T-helper 1 cell treated with Interleukin-12 subunit alpha and Interleukin-12 subunit beta and Interleukin-4 antibody, amounts not matched to agents 30 μg/mL and 1 μg/mL, for 36 hours (primary cell): ENCODE measurements around the gene PTPRA.

ENCODE experiments used
- H3K27ac Mint-ChIP-seq: one replicate; pipeline ENCODE4 v1.8.0; 2021; ENCODE audit warnings: mild to moderate bottlenecking, mixed read lengths
- H3K27me3 Mint-ChIP-seq: one replicate; pipeline ENCODE4 v1.8.0; 2021; ENCODE audit warnings: low read depth, mixed read lengths
- H3K36me3 Mint-ChIP-seq: one replicate; pipeline ENCODE4 v1.8.0; 2021; ENCODE audit warnings: low read depth, mixed read lengths
- H3K4me1 Mint-ChIP-seq: one replicate; pipeline ENCODE4 v1.8.0; 2021; ENCODE audit warnings: low read depth, mixed read lengths
- H3K4me3 Mint-ChIP-seq: one replicate; pipeline ENCODE4 v1.8.0; 2021; ENCODE audit warnings: mild to moderate bottlenecking, moderate library complexity, mixed read lengths
- H3K9me3 Mint-ChIP-seq: one replicate; pipeline ENCODE4 v1.8.0; 2021; ENCODE audit warnings: mixed read lengths

The PTPRA gene

DNA sequence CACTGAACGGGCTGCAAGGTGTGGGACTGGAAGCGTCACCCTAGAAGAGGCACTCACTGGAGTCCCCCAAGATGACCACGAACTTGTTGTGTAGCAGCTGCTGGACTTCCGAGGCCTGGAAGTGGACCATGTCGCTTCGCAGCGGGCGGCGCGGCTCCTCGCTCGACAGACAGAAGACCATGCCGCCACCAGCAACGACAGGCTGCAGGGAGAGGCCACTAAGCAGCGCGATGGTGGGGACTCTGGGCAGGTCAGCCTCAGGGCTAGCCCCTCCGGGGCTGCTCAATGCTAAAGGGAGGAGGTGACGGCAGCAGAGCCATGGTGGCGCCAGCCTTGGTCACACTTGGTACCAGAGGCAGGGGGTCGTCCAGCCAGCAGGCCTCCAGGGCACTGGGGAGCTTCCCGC is 33.5 kb upstream of the PTPRA start:
- Mint-ChIP-seq H3K4me1 (peaks cover 8% of the 10 kb centered on the region), H3K27ac (peak overlapping the region; percentile 73), H3K36me3 (peaks cover 21% of the 10 kb centered on the region), H3K9me3 (no peaks in the 10 kb centered on the region), H3K27me3 (no peaks in the 10 kb centered on the region), H3K4me3 (peak overlapping the region; percentile 83)

- Mint-ChIP-seq H3K4me3 (peak within 1 kb of the TSS; percentile 88), H3K27ac (peak within 1 kb of the TSS; percentile 78), H3K27me3 (no peaks in the 10 kb centered on the region), H3K4me1 (peaks cover 10% of the 10 kb centered on the region), H3K36me3 (peaks cover 16% of the 10 kb centered on the region), H3K9me3 (no peaks in the 10 kb centered on the region)
These were observed 32.9 kb upstream of the PTPRA start, which contains the start of the genes PCED1A and VPS16 for GRCh38 chr20:2840138-2840966. Gene PCED1A, minus strand, starts transcription at chr20:2840655. Its CDS starts 743 bp downstream, at chr20:2839912. Gene VPS16, plus strand, starts transcription at chr20:2840745. Its CDS starts 30 bp downstream, at chr20:2840775.

DNA sequence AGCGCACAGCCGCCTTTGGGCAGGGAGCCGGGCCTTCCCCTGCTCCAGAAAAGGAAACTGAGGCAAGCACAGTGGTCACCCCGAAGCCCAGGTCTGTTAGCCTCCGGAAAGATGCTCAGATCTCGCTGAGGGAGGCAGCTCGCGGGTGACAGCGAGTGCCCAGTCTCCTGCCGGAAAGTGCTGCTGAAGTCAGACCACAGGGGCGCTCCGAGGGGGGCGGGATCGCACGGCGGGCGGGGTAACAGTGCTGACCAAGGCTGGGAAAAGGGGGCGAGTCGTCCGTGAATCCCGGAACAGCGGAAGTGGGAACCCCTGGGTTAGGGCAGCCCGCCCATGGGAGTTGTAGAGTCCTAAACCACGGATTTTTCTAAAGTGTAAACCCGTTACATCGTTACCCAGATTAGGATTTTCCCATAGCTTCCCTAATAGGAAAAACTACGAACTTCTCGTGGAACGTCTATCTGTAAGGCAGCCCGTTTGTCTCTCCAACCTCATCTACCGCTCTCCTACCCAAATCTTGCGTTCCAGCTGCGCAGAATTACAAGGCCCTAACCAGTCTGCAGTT is 32.2 kb upstream of the PTPRA start:
- Mint-ChIP-seq H3K27me3 (no peaks in the 10 kb centered on the region), H3K9me3 (no peaks in the 10 kb centered on the region), H3K4me3 (peak overlapping the region; percentile 88), H3K4me1 (peaks cover 13% of the 10 kb centered on the region), H3K27ac (peak overlapping the region; percentile 78), H3K36me3 (peaks cover 16% of the 10 kb centered on the region)

GRCh38 chr20:2845607-2846006 is 27.7 kb upstream of the PTPRA start:
- no peaks in the 10 kb centered on the region for H3K27me3 Mint-ChIP-seq
- peaks cover 8% of the 10 kb centered on the region for H3K36me3 Mint-ChIP-seq
- peaks cover 12% of the 10 kb centered on the region for H3K4me1 Mint-ChIP-seq
- H3K4me3 Mint-ChIP-seq: no peak overlapping the region
- no peaks in the 10 kb centered on the region for H3K9me3 Mint-ChIP-seq
- H3K27ac Mint-ChIP-seq: no peak overlapping the region

DNA sequence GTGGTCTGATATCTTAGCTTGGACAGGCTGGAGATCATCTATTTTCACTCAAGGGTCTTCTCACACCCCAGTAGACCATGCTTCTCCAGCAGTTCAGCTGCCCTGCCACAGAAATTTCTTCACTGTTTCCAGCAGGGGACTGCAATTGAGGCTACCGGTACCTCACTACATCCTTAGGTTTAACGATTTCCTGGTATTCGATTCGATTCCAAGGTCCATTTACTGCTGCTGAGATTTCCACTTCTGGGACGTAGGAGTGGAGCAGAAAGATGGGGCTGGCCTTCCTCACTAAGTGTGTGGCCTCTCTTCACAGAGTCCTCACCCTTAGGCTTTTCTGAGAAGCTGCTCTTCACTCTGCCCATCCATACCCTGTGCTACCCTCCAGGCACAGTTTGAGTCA is 26.6 kb upstream of the PTPRA start:
- H3K27ac Mint-ChIP-seq: no peak overlapping the region
- H3K36me3 Mint-ChIP-seq: peaks cover 8% of the 10 kb centered on the region
- no peaks in the 10 kb centered on the region for H3K27me3 Mint-ChIP-seq
- peaks cover 9% of the 10 kb centered on the region for H3K4me1 Mint-ChIP-seq
- no peaks in the 10 kb centered on the region for H3K9me3 Mint-ChIP-seq
- H3K4me3 Mint-ChIP-seq: no peak overlapping the region

DNA sequence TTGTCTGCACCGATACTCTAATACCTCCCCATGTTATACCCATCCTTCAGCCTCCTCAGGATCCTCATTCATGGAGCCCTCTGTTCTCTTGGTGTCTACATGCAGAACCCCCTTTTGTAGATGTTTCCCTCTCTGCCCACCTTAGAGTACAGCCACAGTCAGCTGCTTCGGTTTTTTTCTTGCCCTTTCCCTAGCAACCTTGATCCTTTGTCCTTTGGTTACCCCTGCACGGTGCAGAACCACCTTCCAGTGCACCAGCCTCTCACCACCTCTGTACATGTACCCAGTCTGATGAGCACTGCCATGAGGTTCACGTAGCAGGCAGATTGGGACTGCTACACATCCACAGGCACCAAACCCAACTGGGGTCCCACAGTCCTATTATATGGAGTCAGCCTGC is 25.5 kb upstream of the PTPRA start:
- Mint-ChIP-seq H3K36me3 (peaks cover 8% of the 10 kb centered on the region), H3K9me3 (no peaks in the 10 kb centered on the region), H3K27ac (no peak overlapping the region), H3K27me3 (no peaks in the 10 kb centered on the region), H3K4me1 (peaks cover 15% of the 10 kb centered on the region), H3K4me3 (no peak overlapping the region)

DNA sequence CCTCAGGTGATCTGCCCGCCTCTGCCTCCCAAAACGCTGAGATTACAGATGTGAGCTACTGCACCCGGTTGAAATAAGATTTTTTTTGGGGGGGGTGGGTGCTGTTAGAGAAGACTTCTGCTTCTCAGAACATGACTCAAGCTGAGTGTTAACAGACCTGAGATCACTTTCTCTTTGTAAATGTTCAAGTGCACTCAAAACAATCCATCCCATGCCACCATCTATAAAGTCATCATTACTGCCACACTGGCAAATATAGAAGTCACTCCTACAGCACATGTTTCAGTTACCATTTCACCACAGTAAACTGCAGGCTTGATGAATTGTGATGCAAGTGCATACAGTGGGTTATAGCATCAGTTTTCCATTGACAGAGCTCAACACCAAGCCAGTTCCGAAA is 23.8 kb upstream of the PTPRA start:
- Mint-ChIP-seq H3K27ac (no peak overlapping the region), H3K36me3 (peaks cover 9% of the 10 kb centered on the region), H3K4me1 (peaks cover 18% of the 10 kb centered on the region), H3K27me3 (no peaks in the 10 kb centered on the region), H3K4me3 (no peak overlapping the region), H3K9me3 (no peaks in the 10 kb centered on the region)

DNA sequence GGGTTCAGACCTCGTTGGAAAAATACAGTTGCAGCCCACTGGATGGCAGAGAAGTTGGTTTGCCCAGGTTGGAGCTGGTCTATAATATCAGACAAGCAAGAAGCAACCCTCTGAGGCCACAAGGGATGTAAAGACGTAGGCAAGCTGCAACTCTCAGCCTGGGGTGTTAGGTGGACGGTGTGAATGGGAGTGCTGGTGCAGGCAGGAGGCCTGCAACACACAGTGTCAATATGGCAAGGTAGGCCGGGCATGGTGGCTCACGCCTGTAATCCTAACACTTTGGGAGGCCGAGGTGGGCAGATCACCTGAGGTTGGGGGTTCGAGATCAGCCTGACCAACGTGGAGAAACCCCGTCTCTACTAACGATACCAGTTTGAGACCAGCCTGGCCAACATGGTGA is 22.2 kb upstream of the PTPRA start:
- Mint-ChIP-seq H3K9me3 (no peaks in the 10 kb centered on the region), H3K27me3 (no peaks in the 10 kb centered on the region), H3K4me1 (peaks cover 13% of the 10 kb centered on the region), H3K27ac (no peak overlapping the region), H3K36me3 (peaks cover 9% of the 10 kb centered on the region), H3K4me3 (no peak overlapping the region)

DNA sequence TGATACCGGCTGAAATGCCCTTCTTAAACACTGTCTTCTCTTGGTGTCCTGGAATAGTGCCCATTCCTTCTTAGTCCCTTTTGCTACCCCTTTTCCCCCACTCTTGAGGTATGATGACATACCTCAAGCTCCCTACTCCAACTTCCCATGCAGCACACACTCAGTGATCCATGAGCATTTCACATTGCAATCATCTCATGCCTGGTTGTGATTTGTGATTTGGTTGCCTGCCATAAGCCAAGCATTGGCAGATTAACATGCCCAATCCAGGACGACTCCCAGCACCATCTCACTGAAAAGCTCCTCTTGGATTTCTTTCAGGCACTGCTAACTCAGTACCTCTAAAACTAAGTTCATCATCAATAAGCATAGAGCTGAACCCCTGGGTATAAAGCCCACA is 14.7 kb upstream of the PTPRA start:
- H3K4me1 Mint-ChIP-seq: peaks cover 2% of the 10 kb centered on the region
- no peak overlapping the region for H3K27ac Mint-ChIP-seq
- no peaks in the 10 kb centered on the region for H3K9me3 Mint-ChIP-seq
- H3K4me3 Mint-ChIP-seq: no peak overlapping the region
- no peaks in the 10 kb centered on the region for H3K27me3 Mint-ChIP-seq
- H3K36me3 Mint-ChIP-seq: peaks cover 9% of the 10 kb centered on the region

- peaks cover 9% of the 10 kb centered on the region for H3K36me3 Mint-ChIP-seq
- H3K27ac Mint-ChIP-seq: no peak overlapping the region
- peaks cover 2% of the 10 kb centered on the region for H3K4me1 Mint-ChIP-seq
- no peaks in the 10 kb centered on the region for H3K27me3 Mint-ChIP-seq
- H3K9me3 Mint-ChIP-seq: no peaks in the 10 kb centered on the region
- H3K4me3 Mint-ChIP-seq: no peak overlapping the region
These were observed 13.8 kb upstream of the PTPRA start for GRCh38 chr20:2859330-2860121.

DNA sequence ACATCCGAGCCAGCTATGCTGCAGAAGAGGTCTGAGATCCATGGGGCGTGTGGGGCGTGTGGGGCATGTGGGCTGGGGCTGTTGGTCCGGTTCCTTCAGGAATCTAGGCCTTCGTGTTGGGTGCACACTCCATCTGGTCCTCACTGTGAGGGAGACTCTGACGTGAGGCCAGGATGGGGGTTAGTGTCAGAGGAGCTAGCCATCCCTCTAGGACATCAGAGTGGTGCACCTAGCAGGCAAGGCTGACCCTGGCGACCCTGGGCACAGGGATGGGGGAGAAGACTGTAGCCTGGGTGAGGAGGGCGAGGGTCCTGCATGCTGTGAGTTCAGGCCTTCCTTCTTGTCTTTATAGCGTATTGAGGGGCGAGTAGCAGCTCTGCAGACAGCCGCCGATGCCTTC is 8.7 kb upstream of the PTPRA start:
- H3K27me3 Mint-ChIP-seq: no peaks in the 10 kb centered on the region
- H3K27ac Mint-ChIP-seq: no peak overlapping the region
- peaks cover 17% of the 10 kb centered on the region for H3K36me3 Mint-ChIP-seq
- H3K4me1 Mint-ChIP-seq: peaks cover 8% of the 10 kb centered on the region
- H3K4me3 Mint-ChIP-seq: no peak overlapping the region
- H3K9me3 Mint-ChIP-seq: no peaks in the 10 kb centered on the region

DNA sequence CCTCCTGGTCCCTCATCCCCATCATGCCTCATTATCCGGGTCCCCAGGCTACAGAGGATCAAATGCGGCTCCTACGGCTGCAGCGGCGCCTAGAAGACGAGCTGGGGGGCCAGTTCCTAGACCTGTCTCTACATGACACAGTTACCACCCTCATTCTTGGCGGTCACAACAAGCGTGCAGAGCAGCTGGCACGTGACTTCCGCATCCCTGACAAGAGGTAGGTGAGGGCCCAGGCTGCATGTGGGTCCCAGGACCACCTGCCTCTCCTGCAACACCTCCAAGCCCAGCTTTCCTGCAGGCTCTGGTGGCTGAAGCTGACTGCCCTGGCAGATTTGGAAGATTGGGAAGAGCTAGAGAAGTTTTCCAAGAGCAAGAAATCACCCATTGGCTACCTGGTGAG is 8.2 kb upstream of the PTPRA start:
- Mint-ChIP-seq H3K27ac (no peak overlapping the region), H3K4me1 (peaks cover 8% of the 10 kb centered on the region), H3K27me3 (no peaks in the 10 kb centered on the region), H3K9me3 (no peaks in the 10 kb centered on the region), H3K4me3 (no peak overlapping the region), H3K36me3 (peaks cover 17% of the 10 kb centered on the region)

DNA sequence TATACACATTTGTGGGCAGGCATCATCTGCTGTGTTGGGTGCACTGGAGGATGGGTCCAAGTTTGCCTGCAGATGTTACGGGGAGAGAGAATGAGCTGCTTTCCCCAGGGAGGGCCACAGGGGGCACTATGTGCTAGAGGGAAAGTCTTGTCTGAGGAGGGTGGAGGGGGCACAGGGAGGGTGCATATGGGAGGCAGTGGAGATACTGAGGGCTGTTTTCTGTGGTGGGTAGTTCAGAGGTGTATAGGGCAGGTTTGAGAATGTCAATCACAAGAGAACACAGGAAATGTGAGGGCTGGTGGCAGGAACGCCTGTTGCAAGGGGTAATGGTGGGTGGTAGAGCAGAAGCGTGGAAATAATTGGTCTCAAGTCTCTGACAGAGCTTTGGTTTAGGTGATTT is 7.7 kb upstream of the PTPRA start:
- Mint-ChIP-seq H3K27ac (no peak overlapping the region), H3K27me3 (no peaks in the 10 kb centered on the region), H3K4me1 (peaks cover 11% of the 10 kb centered on the region), H3K4me3 (no peak overlapping the region), H3K9me3 (no peaks in the 10 kb centered on the region), H3K36me3 (peaks cover 17% of the 10 kb centered on the region)

GRCh38 chr20:2866236-2866635 is 7.0 kb upstream of the PTPRA start:
- Mint-ChIP-seq H3K4me1 (peaks cover 17% of the 10 kb centered on the region), H3K4me3 (no peak overlapping the region), H3K9me3 (no peaks in the 10 kb centered on the region), H3K36me3 (peaks cover 13% of the 10 kb centered on the region), H3K27ac (no peak overlapping the region), H3K27me3 (no peaks in the 10 kb centered on the region)
